Stimulated activated memory B cell treated with anti-CD40 and anti-IgM and Interleukin-4, amounts not matched to agents 10 μg/mL and 1 μg/mL and 100 μg/mL, for 72 hours (primary cell): Measurements from ENCODE around the gene SOX6.
A peak's percentile ranks its signal among the peaks of the same experiment; 100 is the strongest.
"Not testable (repeated sequence)": the region's sequence is repeated elsewhere in the genome, so short reads cannot be mapped to it uniquely, and the experiment has no call there.

ENCODE experiments used
- ATAC-seq: fragments of 150-1000 bp; cut with Tn5 transposase; 2 replicates; pipeline ENCODE4 v1.10.0; 2021
- H3K27ac Mint-ChIP-seq: one replicate; pipeline ENCODE4 v1.8.0; 2022; ENCODE audit warnings: mild to moderate bottlenecking, mixed read lengths
- H3K27me3 Mint-ChIP-seq: one replicate; pipeline ENCODE4 v1.8.0; 2022; ENCODE audit warnings: mixed read lengths
- H3K36me3 Mint-ChIP-seq: one replicate; pipeline ENCODE4 v1.8.0; 2022; ENCODE audit warnings: mixed read lengths
- H3K4me1 Mint-ChIP-seq: one replicate; pipeline ENCODE4 v1.8.0; 2022; ENCODE audit warnings: mixed read lengths
- H3K4me3 Mint-ChIP-seq: one replicate; pipeline ENCODE4 v1.8.0; 2022; ENCODE audit warnings: mild to moderate bottlenecking, moderate library complexity, mixed read lengths
- H3K9me3 Mint-ChIP-seq: one replicate; pipeline ENCODE4 v1.8.0; 2022; ENCODE audit warnings: mixed read lengths

The SOX6 gene

DNA sequence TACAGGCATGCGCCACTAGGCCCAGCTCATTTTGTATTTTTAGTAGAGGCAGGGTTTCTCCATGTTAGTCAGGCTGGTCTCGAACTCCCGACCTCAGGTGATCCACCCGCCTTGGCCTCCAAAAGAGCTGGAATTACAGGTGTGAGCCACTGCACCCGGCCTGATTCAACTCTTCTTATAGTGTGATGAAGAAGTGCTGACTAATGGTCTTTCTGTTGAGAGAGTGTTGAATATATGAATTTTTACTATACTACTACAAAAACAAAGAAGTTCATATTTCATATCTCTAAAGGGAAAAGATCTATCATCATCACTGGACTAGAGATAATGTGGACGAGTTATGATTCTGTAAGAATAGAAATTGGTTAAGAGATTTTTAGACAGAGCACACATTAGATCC, 320.1 kb downstream of the SOX6 start:
- no peaks in the 10 kb centered on the region for H3K9me3 Mint-ChIP-seq

DNA sequence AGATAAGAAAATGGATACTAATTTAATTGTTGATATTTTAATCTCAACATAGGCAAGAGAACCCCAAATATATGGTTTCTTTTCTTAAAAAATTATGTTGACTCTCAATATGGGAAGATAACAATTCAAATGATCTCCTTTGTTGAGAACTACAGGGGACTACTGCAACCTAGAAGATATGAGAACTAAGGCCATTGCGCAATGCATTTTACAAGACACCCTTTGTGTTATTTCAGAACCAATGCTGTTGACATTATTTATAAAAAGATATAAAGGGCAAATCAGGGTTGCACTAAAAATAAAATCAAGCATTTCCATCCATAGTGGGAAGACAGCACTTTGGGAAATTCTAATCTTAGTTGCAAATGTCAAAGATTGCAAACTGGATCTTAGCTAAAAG, 322.3 kb downstream of the SOX6 start:
- no peak for ATAC-seq
- H3K27ac Mint-ChIP-seq, result no peak overlapping the region
- H3K27me3 Mint-ChIP-seq, result no peaks in the 10 kb centered on the region
- no peak overlapping the region for H3K4me3 Mint-ChIP-seq
- H3K9me3 Mint-ChIP-seq, result no peaks in the 10 kb centered on the region
- H3K36me3 Mint-ChIP-seq, result no peaks in the 10 kb centered on the region
- H3K4me1 Mint-ChIP-seq, result no peaks in the 10 kb centered on the region

More for the DNA sequence above, 320.1 kb downstream of the SOX6 start:
- H3K36me3 Mint-ChIP-seq, result no peaks in the 10 kb centered on the region
- no peak overlapping the region for H3K4me3 Mint-ChIP-seq
- no peaks in the 10 kb centered on the region for H3K4me1 Mint-ChIP-seq
- H3K27ac Mint-ChIP-seq, result no peak overlapping the region
- peak; percentile 9 for ATAC-seq
- H3K27me3 Mint-ChIP-seq, result no peaks in the 10 kb centered on the region

DNA sequence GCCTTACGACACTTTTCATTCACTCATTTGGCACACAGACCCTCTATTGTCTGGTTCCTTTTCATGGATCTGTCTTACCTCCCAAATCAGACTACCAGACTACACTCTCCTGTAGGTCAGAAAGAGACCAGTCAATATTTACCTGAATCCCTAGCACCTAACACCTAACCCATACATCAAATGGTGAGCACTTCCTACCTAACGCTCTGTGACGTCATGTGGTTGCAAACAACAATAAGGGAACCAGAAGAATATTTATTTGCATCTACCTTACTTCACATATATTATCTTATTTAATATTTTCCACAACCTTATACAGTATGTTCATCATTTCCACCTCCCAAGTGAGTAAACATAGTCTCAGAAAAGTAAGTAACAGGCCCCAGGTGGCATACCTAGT, 323.4 kb downstream of the SOX6 start:
- Mint-ChIP-seq H3K4me3 (no peak overlapping the region), H3K27me3 (no peaks in the 10 kb centered on the region), H3K36me3 (no peaks in the 10 kb centered on the region)

DNA sequence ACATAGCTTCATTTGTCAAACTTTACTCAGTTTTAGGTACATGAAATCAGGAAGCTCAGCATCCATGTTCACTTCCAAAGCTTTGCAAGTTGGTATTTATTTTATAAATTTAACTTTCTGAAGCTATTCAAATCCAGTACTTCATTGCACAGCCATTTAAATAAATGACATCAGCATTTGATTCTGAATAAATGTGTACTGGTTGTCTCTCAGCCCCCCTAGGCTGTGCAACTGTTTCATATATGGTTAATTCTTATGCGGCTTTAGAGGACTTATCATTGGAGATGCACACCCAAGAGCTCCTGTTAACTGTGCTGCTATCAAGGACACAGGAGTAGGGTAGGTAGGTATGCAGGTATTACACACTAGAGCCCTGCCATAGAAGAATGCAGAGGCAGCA, 325.1 kb downstream of the SOX6 start:
- no peaks in the 10 kb centered on the region for H3K4me1 Mint-ChIP-seq

More for the DNA sequence above, 323.4 kb downstream of the SOX6 start:
- H3K9me3 Mint-ChIP-seq, result no peaks in the 10 kb centered on the region
- no peak for ATAC-seq
- H3K4me1 Mint-ChIP-seq, result no peaks in the 10 kb centered on the region
- H3K27ac Mint-ChIP-seq, result no peak overlapping the region

DNA sequence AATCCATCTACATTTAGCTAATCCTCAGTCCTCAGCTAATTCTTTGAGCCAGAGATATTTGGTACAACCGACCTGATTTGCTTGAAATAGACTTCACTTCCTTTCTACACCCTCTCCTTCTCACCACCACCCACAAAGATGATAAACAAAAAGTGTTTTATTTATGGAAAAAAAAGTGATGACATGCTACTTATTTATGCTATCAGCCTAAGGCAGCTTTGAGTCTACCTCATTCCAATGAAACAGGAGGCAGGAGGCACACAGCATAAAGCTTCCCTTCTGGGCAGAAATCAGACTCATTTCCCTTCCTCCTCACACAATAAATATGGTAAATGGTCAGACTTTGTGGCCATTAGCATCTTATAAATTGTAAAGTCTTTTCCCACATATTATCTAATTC, 325.7 kb downstream of the SOX6 start:
- ATAC-seq, result no peak
- no peaks in the 10 kb centered on the region for H3K9me3 Mint-ChIP-seq
- H3K36me3 Mint-ChIP-seq, result no peaks in the 10 kb centered on the region
- no peak overlapping the region for H3K27ac Mint-ChIP-seq
- H3K27me3 Mint-ChIP-seq, result no peaks in the 10 kb centered on the region
- no peaks in the 10 kb centered on the region for H3K4me1 Mint-ChIP-seq
- no peak overlapping the region for H3K4me3 Mint-ChIP-seq

More for the DNA sequence above, 325.1 kb downstream of the SOX6 start:
- Mint-ChIP-seq H3K9me3 (no peaks in the 10 kb centered on the region), H3K36me3 (no peaks in the 10 kb centered on the region), H3K27ac (no peak overlapping the region), H3K27me3 (no peaks in the 10 kb centered on the region), H3K4me3 (no peak overlapping the region)
- no peak for ATAC-seq

DNA sequence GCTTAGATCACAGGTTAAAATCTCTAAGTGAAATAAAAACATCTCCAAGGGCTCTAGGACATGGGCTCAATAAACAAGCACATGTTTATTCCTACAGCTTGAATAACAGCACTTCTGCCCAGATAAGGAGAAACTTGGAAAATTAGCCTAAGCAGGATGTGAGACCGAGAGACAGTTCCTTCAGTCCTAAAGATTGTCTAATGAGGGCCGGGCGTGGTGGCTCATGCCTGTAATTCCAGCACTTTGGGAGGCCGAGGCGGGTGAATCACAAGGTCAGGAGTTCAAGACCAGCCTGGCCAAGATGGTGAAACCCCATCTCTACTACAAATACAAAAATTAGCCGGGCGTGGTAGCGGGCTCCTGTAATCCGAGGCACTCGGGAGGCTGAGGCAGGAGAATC, 327.2 kb downstream of the SOX6 start:
- not testable (repeated sequence) for H3K4me1 Mint-ChIP-seq, H3K9me3 Mint-ChIP-seq, H3K4me3 Mint-ChIP-seq, ATAC-seq, H3K27ac Mint-ChIP-seq, H3K36me3 Mint-ChIP-seq, H3K27me3 Mint-ChIP-seq

DNA sequence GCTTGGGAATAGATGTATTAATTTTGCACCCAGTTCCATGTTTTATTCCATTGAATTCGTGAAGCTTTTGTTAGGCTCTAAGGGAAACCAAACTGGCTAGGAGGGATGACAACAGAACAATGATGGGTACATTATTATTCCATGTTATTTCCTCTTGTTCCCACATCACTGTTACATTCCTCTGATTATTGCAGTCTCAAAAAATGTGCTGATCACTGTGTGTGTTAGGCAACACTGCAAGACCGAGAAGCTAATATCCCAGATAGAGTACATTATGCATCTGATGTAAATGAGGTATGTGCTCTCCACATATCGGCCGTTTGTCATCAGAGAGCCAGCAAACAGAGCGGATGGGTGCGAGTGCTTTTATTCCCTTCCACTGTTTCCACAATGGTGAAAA, 327.9 kb downstream of the SOX6 start:
- Mint-ChIP-seq H3K36me3 (no peaks in the 10 kb centered on the region), H3K9me3 (no peaks in the 10 kb centered on the region), H3K4me1 (no peaks in the 10 kb centered on the region), H3K4me3 (no peak overlapping the region), H3K27me3 (no peaks in the 10 kb centered on the region), H3K27ac (no peak overlapping the region)
- ATAC-seq, result no peak

DNA sequence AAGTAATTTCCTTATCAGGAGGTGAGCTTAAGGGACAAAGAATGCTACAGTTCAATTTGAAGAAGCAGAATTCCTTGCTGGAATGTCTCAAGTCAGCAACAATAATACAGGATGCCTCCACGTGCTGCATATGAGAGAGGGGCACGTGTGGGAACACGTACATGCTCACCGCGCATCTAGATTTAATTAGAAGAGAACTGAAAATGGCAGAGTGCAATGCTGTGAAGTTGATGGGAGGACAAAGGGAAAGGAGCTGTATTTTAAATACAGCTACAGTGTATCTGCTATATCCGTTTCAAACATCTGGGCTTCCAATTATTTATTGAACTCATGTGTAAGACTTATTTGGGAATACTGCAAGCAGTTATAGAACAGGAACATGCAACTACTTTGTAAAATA, 328.7 kb downstream of the SOX6 start:
- Mint-ChIP-seq H3K9me3 (no peaks in the 10 kb centered on the region), H3K4me1 (no peaks in the 10 kb centered on the region), H3K36me3 (no peaks in the 10 kb centered on the region), H3K4me3 (no peak overlapping the region), H3K27ac (no peak overlapping the region), H3K27me3 (no peaks in the 10 kb centered on the region)
- no peak for ATAC-seq

DNA sequence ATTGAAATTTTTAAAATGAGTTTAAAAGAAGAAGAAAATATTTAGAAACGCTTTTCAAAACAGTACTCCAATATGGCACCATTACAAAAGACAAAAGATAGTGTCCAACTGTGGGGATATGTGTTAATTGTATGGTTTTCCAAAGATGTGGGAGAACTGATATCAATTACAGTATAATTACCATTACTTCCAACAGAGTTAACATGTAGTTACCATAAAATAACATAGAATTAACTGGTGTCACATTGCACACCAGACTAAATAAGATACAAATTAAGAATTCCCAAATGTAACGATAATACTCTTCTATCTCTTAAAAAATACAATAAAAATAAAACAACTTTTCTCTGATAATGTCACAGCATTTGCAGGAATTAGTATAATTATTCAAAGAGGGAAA, 329.5 kb downstream of the SOX6 start:
- ATAC-seq, result no peak
- H3K9me3 Mint-ChIP-seq, result peaks cover 2% of the 10 kb centered on the region
- no peak overlapping the region for H3K4me3 Mint-ChIP-seq
- H3K4me1 Mint-ChIP-seq, result no peaks in the 10 kb centered on the region
- no peaks in the 10 kb centered on the region for H3K27me3 Mint-ChIP-seq
- no peaks in the 10 kb centered on the region for H3K36me3 Mint-ChIP-seq
- no peak overlapping the region for H3K27ac Mint-ChIP-seq

DNA sequence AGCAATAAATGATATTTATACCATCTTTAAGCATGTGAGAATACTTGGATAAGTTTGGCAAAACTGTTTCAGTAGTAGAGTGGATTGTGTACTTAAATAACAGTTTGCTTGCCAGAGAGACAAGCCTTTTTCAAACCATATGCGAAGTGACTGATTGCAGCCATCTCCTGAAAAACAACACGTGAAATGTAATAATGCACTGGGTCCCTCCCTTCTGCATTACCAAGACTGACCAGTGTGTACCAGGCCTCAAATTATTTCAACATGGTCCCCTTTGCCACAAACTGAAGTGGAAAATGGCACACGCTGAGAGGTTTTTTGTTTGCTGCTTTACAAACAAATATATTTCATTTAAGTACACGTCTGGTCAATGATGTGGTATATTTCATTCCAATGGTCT, 337.4 kb downstream of the SOX6 start:
- Mint-ChIP-seq H3K4me3 (no peak overlapping the region), H3K36me3 (no peaks in the 10 kb centered on the region), H3K27me3 (no peaks in the 10 kb centered on the region), H3K4me1 (no peaks in the 10 kb centered on the region), H3K27ac (no peak overlapping the region), H3K9me3 (peaks cover 2% of the 10 kb centered on the region)
- ATAC-seq, result no peak

DNA sequence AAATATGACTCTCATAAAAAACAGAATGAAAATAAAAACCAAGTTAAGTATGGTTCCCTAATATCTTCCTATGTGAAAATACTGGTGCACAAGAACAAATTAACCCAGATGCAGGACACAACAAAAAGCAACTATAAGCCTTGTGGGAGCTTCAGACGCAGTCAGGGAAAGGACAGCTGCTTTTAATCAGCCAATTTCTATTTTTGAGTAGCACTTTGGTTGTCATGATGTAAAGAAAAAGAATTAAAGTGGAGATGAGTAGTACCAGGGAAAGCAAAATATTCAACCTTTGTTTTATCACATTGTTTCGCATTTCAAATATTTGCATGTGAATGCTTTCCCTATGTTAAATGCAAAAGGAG, 339.9 kb downstream of the SOX6 start:
- ATAC-seq, result no peak
- no peaks in the 10 kb centered on the region for H3K36me3 Mint-ChIP-seq
- H3K9me3 Mint-ChIP-seq, result no peaks in the 10 kb centered on the region
- no peak overlapping the region for H3K27ac Mint-ChIP-seq
- H3K27me3 Mint-ChIP-seq, result no peaks in the 10 kb centered on the region
- no peaks in the 10 kb centered on the region for H3K4me1 Mint-ChIP-seq
- no peak overlapping the region for H3K4me3 Mint-ChIP-seq

DNA sequence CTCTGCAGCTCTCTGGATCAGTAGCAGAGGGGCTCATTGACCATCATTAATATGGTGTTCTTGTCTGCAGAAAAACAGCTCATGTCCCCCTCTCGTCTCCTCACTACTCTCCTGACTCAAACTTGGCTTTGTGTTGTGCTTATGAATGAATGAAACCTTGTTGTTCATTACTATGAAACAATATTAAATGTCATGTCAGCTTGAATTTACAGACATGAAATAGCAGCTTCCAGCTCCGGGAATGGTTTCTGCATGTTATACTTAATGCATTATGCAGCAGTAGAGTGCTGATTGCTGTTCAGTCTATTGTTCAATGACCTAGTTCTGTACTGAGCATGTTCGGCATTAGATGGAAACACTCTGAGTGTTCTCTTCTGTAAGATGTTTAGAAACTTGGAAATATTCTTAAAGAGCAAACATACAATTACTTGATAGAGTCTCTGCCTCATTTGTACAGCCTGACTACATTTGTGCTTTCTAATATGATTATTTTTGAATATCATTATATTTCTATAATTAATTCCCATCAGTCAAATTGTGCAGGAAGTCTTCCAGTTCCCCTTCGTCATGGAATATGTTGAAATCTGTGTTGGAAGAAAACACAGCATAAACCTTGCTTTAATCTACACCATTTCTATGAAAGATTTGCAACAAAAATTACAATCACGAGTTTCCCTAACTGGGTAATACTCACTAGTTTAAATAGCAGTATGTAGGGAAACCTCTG, 340.4 kb downstream of the SOX6 start:
- Mint-ChIP-seq H3K9me3 (no peaks in the 10 kb centered on the region), H3K27ac (no peak overlapping the region), H3K4me3 (no peak overlapping the region), H3K27me3 (no peaks in the 10 kb centered on the region), H3K4me1 (no peaks in the 10 kb centered on the region), H3K36me3 (no peaks in the 10 kb centered on the region)
- no peak for ATAC-seq

DNA sequence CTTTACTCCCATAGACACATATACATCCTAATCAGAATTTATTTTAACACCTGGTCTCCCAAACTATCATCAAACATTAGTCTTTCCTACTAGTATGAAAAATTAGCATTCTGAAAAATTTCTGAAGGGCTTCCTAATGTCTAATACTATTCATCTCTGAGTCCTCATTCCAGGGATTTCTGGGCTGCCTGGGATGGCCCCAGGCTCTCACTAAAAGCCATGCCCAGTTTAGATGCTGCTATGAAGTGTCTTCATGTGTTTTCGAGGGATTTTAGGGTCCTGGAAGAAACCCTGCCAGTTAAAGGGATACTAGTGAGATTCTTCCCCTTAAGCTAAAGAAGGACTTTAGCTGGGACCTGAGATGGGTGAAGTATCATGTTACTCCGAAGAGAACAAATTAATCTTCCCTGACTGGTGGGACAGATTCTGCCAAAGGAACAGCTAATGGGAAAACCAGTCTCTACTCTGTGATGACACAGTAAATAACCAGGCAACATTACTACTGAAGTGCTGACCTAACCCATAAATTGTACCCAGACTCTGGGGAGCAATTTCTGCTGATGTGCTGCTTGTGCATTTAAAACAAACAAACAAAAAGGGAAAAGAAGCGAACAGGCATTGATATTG, 342.6 kb downstream of the SOX6 start:
- Mint-ChIP-seq H3K4me1 (no peaks in the 10 kb centered on the region), H3K36me3 (no peaks in the 10 kb centered on the region), H3K4me3 (no peak overlapping the region), H3K27me3 (no peaks in the 10 kb centered on the region), H3K27ac (no peak overlapping the region), H3K9me3 (no peaks in the 10 kb centered on the region)
- no peak for ATAC-seq

DNA sequence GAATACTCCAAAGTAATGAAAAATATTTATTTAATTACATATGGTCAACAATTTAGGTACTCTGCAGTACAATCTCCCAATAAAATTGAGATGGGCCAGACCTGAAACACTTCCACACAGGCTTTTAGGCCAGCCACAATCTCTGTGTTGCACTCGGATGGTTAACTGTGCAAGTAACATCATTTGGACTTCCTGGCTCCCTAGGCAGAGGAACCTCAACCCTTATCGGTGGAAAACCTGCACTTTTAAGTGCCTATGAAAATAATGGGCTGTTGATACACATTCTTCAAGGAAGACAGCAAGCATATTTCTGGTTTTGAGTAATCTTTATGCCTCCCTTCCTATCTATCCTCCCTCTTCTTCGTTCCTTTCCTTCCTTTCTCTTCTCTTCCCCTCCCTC, 343.1 kb downstream of the SOX6 start:
- H3K27me3 Mint-ChIP-seq, result no peaks in the 10 kb centered on the region
- no peak for ATAC-seq
- H3K27ac Mint-ChIP-seq, result no peak overlapping the region
- H3K36me3 Mint-ChIP-seq, result no peaks in the 10 kb centered on the region
- no peaks in the 10 kb centered on the region for H3K9me3 Mint-ChIP-seq
- H3K4me3 Mint-ChIP-seq, result no peak overlapping the region
- no peaks in the 10 kb centered on the region for H3K4me1 Mint-ChIP-seq

DNA sequence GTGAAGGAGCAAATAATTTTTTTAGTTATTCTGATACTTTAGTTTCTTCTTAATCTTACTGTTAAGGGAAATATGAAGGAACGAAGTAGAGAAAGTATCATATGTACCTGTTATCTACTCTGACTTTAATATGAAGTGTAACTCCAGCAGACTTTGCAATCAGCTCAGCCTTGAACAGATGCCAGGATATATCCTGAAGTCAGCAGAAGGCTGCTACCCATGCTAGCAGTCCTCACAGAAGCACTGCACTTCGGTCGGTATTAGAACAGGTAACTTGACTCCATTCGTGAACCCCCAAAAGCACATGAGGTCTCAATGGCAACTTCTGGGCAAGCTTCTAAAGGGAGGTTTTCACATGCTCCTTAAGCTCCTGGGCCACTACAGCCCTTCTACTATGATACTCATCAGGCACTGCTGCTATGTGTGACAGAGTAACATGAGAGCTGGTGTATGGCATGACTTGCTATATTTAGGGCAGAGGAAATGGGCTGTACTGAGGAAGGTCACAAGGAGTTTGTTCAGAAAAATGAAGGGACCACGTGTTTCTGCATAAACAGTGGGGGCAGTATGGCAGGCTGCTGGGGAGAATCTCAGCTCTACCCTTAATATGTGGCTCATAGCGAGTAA, 344.1 kb downstream of the SOX6 start:
- Mint-ChIP-seq H3K36me3 (no peaks in the 10 kb centered on the region), H3K4me1 (no peaks in the 10 kb centered on the region), H3K4me3 (no peak overlapping the region), H3K9me3 (no peaks in the 10 kb centered on the region), H3K27me3 (no peaks in the 10 kb centered on the region), H3K27ac (no peak overlapping the region)
- ATAC-seq, result no peak

DNA sequence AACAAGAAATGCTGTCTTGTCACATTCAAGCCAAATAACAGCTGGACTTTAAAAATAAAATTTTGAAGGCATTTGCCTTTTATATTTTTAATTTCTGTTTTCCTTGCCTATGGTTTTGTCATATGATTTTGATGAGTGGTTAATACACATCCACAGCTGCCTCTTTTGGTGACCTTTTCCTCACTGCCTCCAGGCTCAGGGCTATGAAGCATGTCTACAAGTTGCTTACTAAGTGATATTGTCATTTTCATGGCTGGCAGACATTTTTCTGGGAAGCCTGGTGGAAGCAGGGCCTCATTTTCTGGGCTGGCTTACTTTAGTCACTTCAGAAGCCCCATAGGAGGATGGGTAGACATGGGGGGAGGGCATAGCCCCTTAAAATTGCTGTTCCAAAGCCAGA, 344.9 kb downstream of the SOX6 start:
- Mint-ChIP-seq H3K9me3 (no peaks in the 10 kb centered on the region), H3K27ac (no peak overlapping the region), H3K4me3 (no peak overlapping the region), H3K27me3 (no peaks in the 10 kb centered on the region), H3K36me3 (no peaks in the 10 kb centered on the region), H3K4me1 (no peaks in the 10 kb centered on the region)
- ATAC-seq, result no peak
